ENCODE measurements around the gene GRM2.

The GRM2 gene

GRCh38 chr3:51692980-51693395, 13.9 kb upstream of the GRM2 start:
- no peaks in the 10 kb centered on the region for H3K9me3 ChIP-seq (ENCODE audit: low read length)
- no peaks in the 10 kb centered on the region for H3K4me1 ChIP-seq (ENCODE audit: insufficient read depth, low read length)
- peaks cover 41% of the 10 kb centered on the region for H3K36me3 ChIP-seq (ENCODE audit: insufficient read depth, low read length)
- H3K9ac ChIP-seq (ENCODE audit: low read length), result no peak overlapping the region
- H3K4me3 ChIP-seq (ENCODE audit: low read depth in 1 of 2, low read length in 2 of 2), result no peak overlapping the region
- no peaks in the 10 kb centered on the region for H3K27me3 ChIP-seq (ENCODE audit: control insufficient read depth in 1 of 2, insufficient read depth in 2 of 2, low read length in 2 of 2)
- H3K27ac ChIP-seq (ENCODE audit: low read depth, low read length), result no peak overlapping the region

- Histone ChIP-seq H3K9ac (ENCODE audit: low read length) (no peak overlapping the region), H3K9me3 (ENCODE audit: low read length) (no peaks in the 10 kb centered on the region), H3K27ac (ENCODE audit: low read depth, low read length) (no peak overlapping the region), H3K4me3 (ENCODE audit: low read depth in 1 of 2, low read length in 2 of 2) (no peak overlapping the region), H3K27me3 (ENCODE audit: control insufficient read depth in 1 of 2, insufficient read depth in 2 of 2, low read length in 2 of 2) (no peaks in the 10 kb centered on the region), H3K4me1 (ENCODE audit: insufficient read depth, low read length) (no peaks in the 10 kb centered on the region), H3K36me3 (ENCODE audit: insufficient read depth, low read length) (peaks cover 60% of the 10 kb centered on the region)
Observed at GRCh38 chr3:51696954-51697353, 9.9 kb upstream of the GRM2 start.

- Histone ChIP-seq H3K27ac (ENCODE audit: low read depth, low read length) (no peak overlapping the region), H3K4me1 (ENCODE audit: insufficient read depth, low read length) (no peaks in the 10 kb centered on the region), H3K36me3 (ENCODE audit: insufficient read depth, low read length) (peaks cover 62% of the 10 kb centered on the region), H3K4me3 (ENCODE audit: low read depth in 1 of 2, low read length in 2 of 2) (no peak overlapping the region), H3K9ac (ENCODE audit: low read length) (no peak overlapping the region), H3K9me3 (ENCODE audit: low read length) (no peaks in the 10 kb centered on the region), H3K27me3 (ENCODE audit: control insufficient read depth in 1 of 2, insufficient read depth in 2 of 2, low read length in 2 of 2) (no peaks in the 10 kb centered on the region)
Observed at GRCh38 chr3:51698209-51698608, 8.7 kb upstream of the GRM2 start.

GRCh38 chr3:51700403-51700802, 6.5 kb upstream of the GRM2 start:
- Histone ChIP-seq H3K4me3 (ENCODE audit: low read depth in 1 of 2, low read length in 2 of 2) (no peak overlapping the region), H3K9me3 (ENCODE audit: low read length) (no peaks in the 10 kb centered on the region), H3K27ac (ENCODE audit: low read depth, low read length) (no peak overlapping the region), H3K27me3 (ENCODE audit: control insufficient read depth in 1 of 2, insufficient read depth in 2 of 2, low read length in 2 of 2) (no peaks in the 10 kb centered on the region), H3K36me3 (ENCODE audit: insufficient read depth, low read length) (peaks cover 59% of the 10 kb centered on the region), H3K4me1 (ENCODE audit: insufficient read depth, low read length) (no peaks in the 10 kb centered on the region), H3K9ac (ENCODE audit: low read length) (no peak overlapping the region)

- H3K27ac ChIP-seq (ENCODE audit: low read depth, low read length), result no peak overlapping the region
- peaks cover 0 to under 1% of the 10 kb centered on the region in 2 donors for H3K27me3 ChIP-seq (ENCODE audit: control insufficient read depth in 1 of 2, insufficient read depth in 2 of 2, low read length in 2 of 2)
- peaks cover 49% of the 10 kb centered on the region for H3K36me3 ChIP-seq (ENCODE audit: insufficient read depth, low read length)
- H3K4me1 ChIP-seq (ENCODE audit: insufficient read depth, low read length), result no peaks in the 10 kb centered on the region
- no peak overlapping the region for H3K4me3 ChIP-seq (ENCODE audit: low read depth in 1 of 2, low read length in 2 of 2)
- no peaks in the 10 kb centered on the region for H3K9me3 ChIP-seq (ENCODE audit: low read length)
- H3K9ac ChIP-seq (ENCODE audit: low read length), result no peak overlapping the region
Observed at GRCh38 chr3:51702156-51702555, 4.7 kb upstream of the GRM2 start.

GRCh38 chr3:51703068-51703760, 3.7 kb upstream of the GRM2 start:
- H3K9me3 ChIP-seq (ENCODE audit: low read length), result no peaks in the 10 kb centered on the region
- no peak overlapping the region for H3K27ac ChIP-seq (ENCODE audit: low read depth, low read length)
- peaks cover 0 to 6% of the 10 kb centered on the region in 2 donors for H3K27me3 ChIP-seq (ENCODE audit: control insufficient read depth in 1 of 2, insufficient read depth in 2 of 2, low read length in 2 of 2)
- H3K4me3 ChIP-seq (ENCODE audit: low read depth in 1 of 2, low read length in 2 of 2), result no peak overlapping the region
- peaks cover 40% of the 10 kb centered on the region for H3K36me3 ChIP-seq (ENCODE audit: insufficient read depth, low read length)
- no peaks in the 10 kb centered on the region for H3K4me1 ChIP-seq (ENCODE audit: insufficient read depth, low read length)
- no peak overlapping the region for H3K9ac ChIP-seq (ENCODE audit: low read length)

GRCh38 chr3:51703761-51704510, 2.9 kb upstream of the GRM2 start:
- H3K27ac ChIP-seq (ENCODE audit: low read depth, low read length), result no peak overlapping the region
- H3K4me1 ChIP-seq (ENCODE audit: insufficient read depth, low read length), result no peaks in the 10 kb centered on the region
- peaks cover 0 to 9% of the 10 kb centered on the region in 2 donors for H3K27me3 ChIP-seq (ENCODE audit: control insufficient read depth in 1 of 2, insufficient read depth in 2 of 2, low read length in 2 of 2)
- H3K9ac ChIP-seq (ENCODE audit: low read length), result no peak overlapping the region
- H3K9me3 ChIP-seq (ENCODE audit: low read length), result no peaks in the 10 kb centered on the region
- H3K4me3 ChIP-seq (ENCODE audit: low read depth in 1 of 2, low read length in 2 of 2), result no peak overlapping the region
- H3K36me3 ChIP-seq (ENCODE audit: insufficient read depth, low read length), result peaks cover 34% of the 10 kb centered on the region

GRCh38 chr3:51704511-51704950, 2.3 kb upstream of the GRM2 start:
- H3K27ac ChIP-seq (ENCODE audit: low read depth, low read length), result no peak overlapping the region
- H3K27me3 ChIP-seq (ENCODE audit: control insufficient read depth in 1 of 2, insufficient read depth in 2 of 2, low read length in 2 of 2), result peaks cover 0 to 11% of the 10 kb centered on the region in 2 donors
- no peaks in the 10 kb centered on the region for H3K4me1 ChIP-seq (ENCODE audit: insufficient read depth, low read length)
- H3K4me3 ChIP-seq (ENCODE audit: low read depth in 1 of 2, low read length in 2 of 2), result no peak overlapping the region
- peaks cover 28% of the 10 kb centered on the region for H3K36me3 ChIP-seq (ENCODE audit: insufficient read depth, low read length)
- H3K9ac ChIP-seq (ENCODE audit: low read length), result no peak overlapping the region
- H3K9me3 ChIP-seq (ENCODE audit: low read length), result no peaks in the 10 kb centered on the region

- no peaks in the 10 kb centered on the region for H3K4me1 ChIP-seq (ENCODE audit: insufficient read depth, low read length)
- peaks cover 0 to 11% of the 10 kb centered on the region in 2 donors for H3K27me3 ChIP-seq (ENCODE audit: control insufficient read depth in 1 of 2, insufficient read depth in 2 of 2, low read length in 2 of 2)
- no peak overlapping the region for H3K9ac ChIP-seq (ENCODE audit: low read length)
- H3K9me3 ChIP-seq (ENCODE audit: low read length), result no peaks in the 10 kb centered on the region
- peaks cover 20% of the 10 kb centered on the region for H3K36me3 ChIP-seq (ENCODE audit: insufficient read depth, low read length)
- H3K27ac ChIP-seq (ENCODE audit: low read depth, low read length), result no peak overlapping the region
- H3K4me3 ChIP-seq (ENCODE audit: low read depth in 1 of 2, low read length in 2 of 2), result no peak overlapping the region
Observed at GRCh38 chr3:51705276-51706020, 1.4 kb upstream of the GRM2 start.

GRCh38 chr3:51706021-51706485, 815 bp upstream of the GRM2 start:
- Histone ChIP-seq H3K27me3 (ENCODE audit: control insufficient read depth in 1 of 2, insufficient read depth in 2 of 2, low read length in 2 of 2) (peaks cover 0 to 11% of the 10 kb centered on the region in 2 donors), H3K27ac (ENCODE audit: low read depth, low read length) (no peak overlapping the region)

GRCh38 chr3:51708216-51708845, 1.5 kb downstream of the GRM2 start:
- Histone ChIP-seq H3K4me3 (ENCODE audit: low read depth in 1 of 2, low read length in 2 of 2) (no peak overlapping the region), H3K4me1 (ENCODE audit: insufficient read depth, low read length) (no peaks in the 10 kb centered on the region), H3K36me3 (ENCODE audit: insufficient read depth, low read length) (peaks cover 7% of the 10 kb centered on the region), H3K9ac (ENCODE audit: low read length) (no peak overlapping the region), H3K27ac (ENCODE audit: low read depth, low read length) (no peak overlapping the region), H3K9me3 (ENCODE audit: low read length) (no peaks in the 10 kb centered on the region), H3K27me3 (ENCODE audit: control insufficient read depth in 1 of 2, insufficient read depth in 2 of 2, low read length in 2 of 2) (peaks cover 0 to 11% of the 10 kb centered on the region in 2 donors)

More at GRCh38 chr3:51706021-51706485, 815 bp upstream of the GRM2 start:
- Histone ChIP-seq H3K9ac (ENCODE audit: low read length) (no peak overlapping the region), H3K36me3 (ENCODE audit: insufficient read depth, low read length) (peaks cover 20% of the 10 kb centered on the region), H3K4me1 (ENCODE audit: insufficient read depth, low read length) (no peaks in the 10 kb centered on the region), H3K9me3 (ENCODE audit: low read length) (no peaks in the 10 kb centered on the region), H3K4me3 (ENCODE audit: low read depth in 1 of 2, low read length in 2 of 2) (no peak overlapping the region)

Data from muscle layer of colon (tissue), 2 donors.